A673 (cell line): ENCODE data around the gene CDK14. TPM values are rescaled to one million over a fixed set of nuclear protein-coding genes. Genes with fewer than 3 reads are reported as not detected.
"Not testable (repeated sequence)": the region's sequence is repeated elsewhere in the genome, so short reads cannot be mapped to it uniquely, and the experiment has no call there.

ENCODE experiments used
- BruUV-seq: library from RNA; stranded (reverse); fragments of 400-500 nt; replicated peaks from 2 replicates; lab custom pipeline; 2021; lab: Mats Ljungman, UMichigan
- CTCF ChIA-PET: fragments of 300-600 bp; sonication (Branson Sonifier 250); formaldehyde crosslinking; loops from one replicate; lab custom pipeline; 2022; ENCODE audit warnings: antibody characterized with exemption; lab: Charles Lee
- POLR2A ChIA-PET: fragments of 300-600 bp; sonication (Branson Sonifier 250); formaldehyde crosslinking; loops from one replicate; lab custom pipeline; 2022; ENCODE audit warnings: antibody characterized with exemption; ENCODE audit not compliant: low non-redundant PET; lab: Charles Lee
- DNase-seq: peaks from one replicate; pipeline ENCODE4 v3.0.0-alpha.2; 2015; ENCODE audit warnings: low spot score
- H3K27ac ChIP-seq: fragments of 200-600 bp; sonication (generic); 2 replicates; pipeline ENCODE4 v1.5.1; 2016; ENCODE audit warnings: mixed run types, low read depth, mild to moderate bottlenecking, mixed read lengths, antibody characterized with exemption, low read length; ENCODE audit not compliant: poor library complexity, severe bottlenecking
- H3K27me3 ChIP-seq: fragments of 200-600 bp; sonication (generic); replicated peaks from 2 replicates; pipeline ENCODE4 v1.6.1; 2017; ENCODE audit warnings: mixed run types, low read depth, mild to moderate bottlenecking, mixed read lengths, antibody characterized with exemption, low read length; ENCODE audit not compliant: insufficient read depth, poor library complexity
- H3K36me3 ChIP-seq: fragments of 200-600 bp; sonication (generic); 2 replicates; pipeline ENCODE4 v1.6.1; 2016; ENCODE audit warnings: mixed run types, mild to moderate bottlenecking, mixed read lengths, antibody characterized with exemption, low read length; ENCODE audit not compliant: insufficient read depth, poor library complexity, severe bottlenecking
- H3K4me1 ChIP-seq: fragments of 200-600 bp; sonication (generic); 2 replicates; pipeline ENCODE4 v1.6.1; 2017; ENCODE audit warnings: mixed run types, mild to moderate bottlenecking, mixed read lengths, antibody characterized with exemption, low read length; ENCODE audit not compliant: insufficient read depth, poor library complexity, severe bottlenecking
- H3K4me3 ChIP-seq: fragments of 200-600 bp; sonication (generic); 2 replicates; pipeline ENCODE4 v1.5.1; 2016; ENCODE audit warnings: low read depth, mixed run types, mild to moderate bottlenecking, mixed read lengths, low read length; ENCODE audit not compliant: poor library complexity, severe bottlenecking
- H3K9me3 ChIP-seq: fragments of 200-600 bp; sonication (generic); 2 replicates; pipeline ENCODE4 v1.6.1; 2016; ENCODE audit warnings: mixed run types, low read depth, mild to moderate bottlenecking, mixed read lengths, antibody characterized with exemption, low read length; ENCODE audit not compliant: poor library complexity, severe bottlenecking
- EZH2 ChIP-seq: fragments of 200-600 bp; sonication (generic); IDR thresholded peaks from 2 replicates; pipeline ENCODE4 v1.6.1; 2017; ENCODE audit warnings: borderline replicate concordance, low read depth, mild to moderate bottlenecking, mixed read lengths, antibody characterized with exemption, low read length; ENCODE audit not compliant: poor library complexity, severe bottlenecking
- intact Hi-C: fragments of 100-400 bp; cut with micrococcal nuclease; formaldehyde crosslinking; loops from one replicate; pipeline ENCODE4 v1.10.0; 2022; ENCODE audit not compliant: unreplicated experiment
- total RNA-seq: library from RNA; stranded (reverse); gene quantifications from 2 replicates; pipeline ENCODE4 v1.2.3, GENCODE V29; 2021
- TF ChIP-seq, protein P1 (sequence below): fragments of 300-800, 200-600 bp; sonication (generic); conservative IDR thresholded peaks from 2 replicates; pipeline ENCODE4 v1.5.1; 2017; ENCODE audit warnings: low read depth, mild to moderate bottlenecking, antibody characterized with exemption, low read length, moderate library complexity, mixed read lengths

Gene CDK14
- total RNA-seq, 1 experiment from 2014 or later = 128 TPM

DNA sequence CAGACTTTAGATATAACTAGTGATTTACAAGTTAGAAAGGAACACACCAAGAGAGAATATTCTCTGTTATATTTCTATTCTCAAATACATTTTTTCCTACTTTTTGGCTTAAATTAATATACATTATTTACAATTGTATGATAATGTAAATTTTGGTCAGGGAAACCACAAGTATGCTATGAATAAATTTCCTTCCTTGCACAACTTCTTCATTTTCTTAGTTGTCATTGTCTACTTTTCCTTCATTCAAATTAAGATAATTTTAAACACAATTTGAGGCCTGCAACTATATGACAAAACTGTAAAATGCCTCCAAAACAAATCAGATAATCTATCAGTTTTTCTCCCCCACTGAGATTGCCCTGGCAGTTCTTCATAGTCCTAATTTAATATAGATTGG lies 131.3 kb downstream of the CDK14 start:
- Histone ChIP-seq H3K4me3 (no peak overlapping the region), H3K27me3 (no peaks in the 10 kb centered on the region), H3K27ac (peak overlapping the region; percentile 66), H3K4me1 (peaks cover 55% of the 10 kb centered on the region), H3K9me3 (peaks cover 11% of the 10 kb centered on the region), H3K36me3 (peaks cover 13% of the 10 kb centered on the region)
- ChIA-PET CTCF (interaction anchor here (0.6 kb wide), 1 partner anchor 18 kb away, joined by 3 read pairs; no protein-coding TSS in a partner anchor), POLR2A (no interaction called here)
- TF ChIP-seq EZH2 = no peak
- TF ChIP-seq, protein P1, sequence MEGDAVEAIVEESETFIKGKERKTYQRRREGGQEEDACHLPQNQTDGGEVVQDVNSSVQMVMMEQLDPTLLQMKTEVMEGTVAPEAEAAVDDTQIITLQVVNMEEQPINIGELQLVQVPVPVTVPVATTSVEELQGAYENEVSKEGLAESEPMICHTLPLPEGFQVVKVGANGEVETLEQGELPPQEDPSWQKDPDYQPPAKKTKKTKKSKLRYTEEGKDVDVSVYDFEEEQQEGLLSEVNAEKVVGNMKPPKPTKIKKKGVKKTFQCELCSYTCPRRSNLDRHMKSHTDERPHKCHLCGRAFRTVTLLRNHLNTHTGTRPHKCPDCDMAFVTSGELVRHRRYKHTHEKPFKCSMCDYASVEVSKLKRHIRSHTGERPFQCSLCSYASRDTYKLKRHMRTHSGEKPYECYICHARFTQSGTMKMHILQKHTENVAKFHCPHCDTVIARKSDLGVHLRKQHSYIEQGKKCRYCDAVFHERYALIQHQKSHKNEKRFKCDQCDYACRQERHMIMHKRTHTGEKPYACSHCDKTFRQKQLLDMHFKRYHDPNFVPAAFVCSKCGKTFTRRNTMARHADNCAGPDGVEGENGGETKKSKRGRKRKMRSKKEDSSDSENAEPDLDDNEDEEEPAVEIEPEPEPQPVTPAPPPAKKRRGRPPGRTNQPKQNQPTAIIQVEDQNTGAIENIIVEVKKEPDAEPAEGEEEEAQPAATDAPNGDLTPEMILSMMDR = no peak
- DNase-seq = no peak
- intact Hi-C loops = loop anchor here (5.0 kb wide), 1 partner anchor 50 kb away; no protein-coding TSS in a partner anchor
- BruUV-seq = no TSS peak

DNA sequence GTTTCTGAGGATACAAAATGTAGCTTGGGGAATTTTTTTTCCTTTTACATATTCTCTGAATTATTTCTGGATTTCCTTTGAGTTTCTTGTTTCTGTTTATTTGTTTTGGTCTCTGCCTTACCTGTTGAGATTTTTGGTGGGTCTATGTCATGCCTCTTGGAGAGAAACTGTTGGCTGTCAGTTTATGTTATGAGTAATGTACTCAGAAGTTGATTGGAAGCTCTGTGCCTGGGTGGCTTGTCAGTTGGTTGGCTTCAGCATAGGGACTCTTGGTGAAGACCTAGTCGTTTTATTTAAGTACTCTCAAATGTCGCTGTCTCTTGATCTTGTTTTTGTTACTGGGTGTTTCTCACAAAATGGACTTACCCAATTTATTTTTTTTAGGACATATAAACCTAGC lies 132.4 kb downstream of the CDK14 start:
- BruUV-seq = no TSS peak
- no peak for TF ChIP-seq EZH2
- TF ChIP-seq, protein P1 = no peak
- Histone ChIP-seq H3K27ac (no peak overlapping the region), H3K27me3 (no peaks in the 10 kb centered on the region), H3K36me3 (peaks cover 13% of the 10 kb centered on the region), H3K4me3 (no peak overlapping the region), H3K9me3 (peaks cover 11% of the 10 kb centered on the region), H3K4me1 (peaks cover 51% of the 10 kb centered on the region)
- ChIA-PET POLR2A (interaction anchor here (0.7 kb wide), 1 partner anchor 57 kb away, joined by 5 read pairs; no protein-coding TSS in a partner anchor), CTCF (no interaction called here)
- intact Hi-C loops = loop anchor here (5.0 kb wide), 1 partner anchor 49 kb away; no protein-coding TSS in a partner anchor
- no peak for DNase-seq

DNA sequence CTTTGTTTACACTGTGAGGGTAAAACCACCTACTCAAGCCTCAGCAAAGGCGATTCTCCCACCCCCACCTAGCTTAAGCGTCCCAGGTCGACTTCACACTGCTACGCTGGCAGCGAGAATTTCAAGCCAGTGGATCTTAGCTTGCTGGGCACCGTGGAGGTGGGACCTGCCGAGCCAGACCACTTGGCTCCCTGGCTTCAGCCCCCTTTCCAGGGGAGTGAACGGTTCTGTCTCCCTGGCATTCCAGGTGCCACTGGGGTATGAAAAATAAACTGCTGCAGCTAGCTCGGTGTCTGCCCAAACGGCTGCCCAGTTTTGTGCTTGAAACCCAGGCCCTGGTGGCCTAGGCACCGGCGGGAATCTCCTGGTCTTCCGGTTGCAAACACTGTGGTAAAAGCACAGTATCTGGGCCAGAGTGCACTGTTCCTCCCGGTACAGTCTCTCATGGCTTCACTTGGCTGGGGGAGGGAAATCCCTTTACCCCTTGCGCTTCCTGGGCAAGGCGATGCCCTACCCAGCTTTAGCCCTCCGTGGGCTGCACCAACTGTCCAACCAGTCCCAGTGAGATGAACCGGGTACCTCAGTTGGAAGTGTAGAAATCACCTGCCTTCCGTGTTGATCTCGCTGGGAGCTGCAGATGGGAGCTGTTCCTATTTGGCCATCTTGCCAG lies 139.6 kb downstream of the CDK14 start:
- CTCF ChIA-PET, H3K4me3 ChIP-seq, H3K36me3 ChIP-seq, BruUV-seq, H3K27me3 ChIP-seq, DNase-seq, H3K9me3 ChIP-seq, intact Hi-C loops: not testable (repeated sequence)
- POLR2A ChIA-PET = interaction anchor here (0.6 kb wide), 1 partner anchor 138 kb away, joined by 3 read pairs; no protein-coding TSS in a partner anchor
- H3K27ac ChIP-seq = peak overlapping the region; percentile 47
- peaks cover 46% of the 10 kb centered on the region for H3K4me1 ChIP-seq
